A673 (cell line): ENCODE measurements around the gene ATP2C1.

Experiments
- CTCF ChIP-seq: fragments of 300-800, 200-600 bp; sonication (generic); conservative IDR thresholded peaks from 2 replicates; pipeline ENCODE4 v1.5.1; 2017; ENCODE audit warnings: low read depth, mild to moderate bottlenecking, antibody characterized with exemption, low read length, moderate library complexity, mixed read lengths
- EZH2 ChIP-seq: fragments of 200-600 bp; sonication (generic); IDR thresholded peaks from 2 replicates; pipeline ENCODE4 v1.6.1; 2017; ENCODE audit warnings: borderline replicate concordance, low read depth, mild to moderate bottlenecking, mixed read lengths, antibody characterized with exemption, low read length; ENCODE audit not compliant: poor library complexity, severe bottlenecking

GRCh38 chr3:130948001-130948773 lies 54.3 kb downstream of the ATP2C1 start:
- no peak for TF ChIP-seq CTCF
- no peak for TF ChIP-seq EZH2
